GM12891 (cell line): Measurements from ENCODE around the gene ABRAXAS1.

Source experiments
- POLR2A ChIP-seq: IDR thresholded peaks from 2 replicates; pipeline ENCODE4 v1.6.1; 2011; ENCODE audit warnings: low read depth, low read length, control low read depth
- POLR2AphosphoS5 ChIP-seq: IDR thresholded peaks from 2 replicates; pipeline ENCODE4 v1.6.1; 2011; ENCODE audit warnings: low read depth, low read length, control low read depth

GRCh38 chr4:83418211-83418610 lies 66.7 kb downstream of the ABRAXAS1 start:
- no peak for TF ChIP-seq POLR2AphosphoS5
- TF ChIP-seq POLR2A: no peak
